OCI-LY1 (cell line): ENCODE data around the gene GC.

ENCODE experiments used
- H2AFZ ChIP-seq: fragments of 200-600 bp; sonication (generic), shearing (Covaris generic); 2 replicates; pipeline ENCODE4 v1.6.0; 2014; ENCODE audit warnings: antibody characterized with exemption, mild to moderate bottlenecking, low read length
- H3F3A ChIP-seq: fragments of 200-600 bp; sonication (generic), shearing (Covaris generic); 2 replicates; pipeline ENCODE4 v1.6.0; 2014; ENCODE audit warnings: mild to moderate bottlenecking, antibody characterized with exemption, low read length, moderate library complexity; ENCODE audit not compliant: insufficient read depth
- H3K27ac ChIP-seq: fragments of 200-600 bp; sonication (generic); 2 replicates; pipeline ENCODE4 v1.5.1; 2014; ENCODE audit warnings: low read length, mixed run types, mild to moderate bottlenecking, low read depth; ENCODE audit not compliant: poor library complexity, severe bottlenecking
- H3K27me3 ChIP-seq: fragments of 200-600 bp; sonication (generic); 2 replicates; pipeline ENCODE4 v1.6.0; 2014; ENCODE audit warnings: antibody characterized with exemption, mild to moderate bottlenecking, low read length, moderate library complexity; ENCODE audit not compliant: insufficient read depth
- H3K36me3 ChIP-seq: fragments of 200-600 bp; sonication (generic); 2 replicates; pipeline ENCODE4 v1.6.1; 2014; ENCODE audit warnings: mild to moderate bottlenecking, antibody characterized with exemption, low read length, moderate library complexity, mixed read lengths; ENCODE audit not compliant: insufficient read depth
- H3K4me1 ChIP-seq: fragments of 200-600 bp; sonication (generic); 2 replicates; pipeline ENCODE4 v1.5.1; 2014; ENCODE audit warnings: mild to moderate bottlenecking, low read length, moderate library complexity; ENCODE audit not compliant: insufficient read depth, severe bottlenecking
- H3K4me2 ChIP-seq: fragments of 200-600 bp; sonication (generic), shearing (Covaris generic); 2 replicates; pipeline ENCODE4 v1.6.1; 2014; ENCODE audit warnings: low read length
- H3K4me3 ChIP-seq: fragments of 200-600 bp; sonication (generic); 2 replicates; pipeline ENCODE4 v1.5.1; 2014; ENCODE audit warnings: low read length, low read depth, mild to moderate bottlenecking, mixed read lengths; ENCODE audit not compliant: poor library complexity, severe bottlenecking
- H3K79me2 ChIP-seq: fragments of 200-600 bp; shearing (Covaris generic); 2 replicates; pipeline ENCODE4 v1.6.1; 2016; ENCODE audit warnings: mixed run types, low read length, mixed read lengths; ENCODE audit not compliant: insufficient read depth
- H3K9ac ChIP-seq: fragments of 200-600 bp; sonication (generic), shearing (Covaris generic); 2 replicates; pipeline ENCODE4 v1.6.1; 2014; ENCODE audit warnings: mild to moderate bottlenecking, low read length, mixed read lengths
- H3K9me2 ChIP-seq: fragments of 200-600 bp; sonication (generic), shearing (Covaris generic); 2 replicates; pipeline ENCODE4 v1.6.1; 2014; ENCODE audit warnings: low read depth, mild to moderate bottlenecking, low read length, mixed read lengths
- H3K9me3 ChIP-seq: fragments of 200-600 bp; shearing (Covaris generic); 2 replicates; pipeline ENCODE4 v1.6.1; 2014; ENCODE audit warnings: low read length, mixed read lengths
- H4K20me1 ChIP-seq: fragments of 200-600 bp; sonication (generic), shearing (Covaris generic); 2 replicates; pipeline ENCODE4 v1.6.0; 2016; ENCODE audit warnings: mild to moderate bottlenecking, low read length; ENCODE audit not compliant: insufficient read depth
- EZH2 ChIP-seq: fragments of 200-600 bp; sonication (generic), shearing (Covaris generic); IDR thresholded peaks from 2 replicates; pipeline ENCODE4 v1.8.0; 2017; ENCODE audit warnings: borderline replicate concordance, mixed run types, mild to moderate bottlenecking, antibody characterized with exemption, low read length, moderate library complexity, mixed read lengths
- TF ChIP-seq, protein P1 (sequence below): fragments of 200-600 bp; sonication (generic), shearing (Covaris generic); IDR thresholded peaks from 2 replicates; pipeline ENCODE4 v1.5.1; 2017; ENCODE audit warnings: mild to moderate bottlenecking, antibody characterized with exemption, low read length, moderate library complexity, mixed read lengths

GC gene

DNA sequence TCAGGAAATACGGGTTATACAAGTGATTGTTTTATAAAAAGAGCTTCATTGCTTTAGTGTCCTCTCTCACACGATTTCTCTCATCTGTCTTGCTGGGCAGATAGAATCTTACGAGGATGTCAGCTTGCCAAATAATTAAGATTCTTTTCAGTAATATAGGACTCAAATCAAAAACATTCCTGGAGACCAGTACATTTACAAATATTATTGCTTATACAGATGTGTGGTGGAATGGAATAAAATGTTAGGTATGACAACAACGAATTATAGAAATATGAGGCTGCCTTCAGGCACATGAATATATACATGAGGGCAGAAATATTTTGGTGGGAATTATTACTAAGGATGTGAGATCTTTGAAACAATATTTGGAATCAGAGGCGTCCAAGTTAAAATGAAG lies 88.9 kb downstream of the GC start:
- H3K36me3 ChIP-seq, result no peaks in the 10 kb centered on the region
- no peaks in the 10 kb centered on the region for H3F3A ChIP-seq
- H2AFZ ChIP-seq, result no peak overlapping the region
- H3K4me2 ChIP-seq, result no peak overlapping the region
- H3K9me3 ChIP-seq, result no peaks in the 10 kb centered on the region
- H4K20me1 ChIP-seq, result no peaks in the 10 kb centered on the region
- no peaks in the 10 kb centered on the region for H3K9me2 ChIP-seq
- no peaks in the 10 kb centered on the region for H3K79me2 ChIP-seq
- H3K27ac ChIP-seq, result no peak overlapping the region
- H3K27me3 ChIP-seq, result no peaks in the 10 kb centered on the region
- H3K9ac ChIP-seq, result no peak overlapping the region
- no peaks in the 10 kb centered on the region for H3K4me1 ChIP-seq
- H3K4me3 ChIP-seq, result no peak overlapping the region
- TF ChIP-seq, protein P1, sequence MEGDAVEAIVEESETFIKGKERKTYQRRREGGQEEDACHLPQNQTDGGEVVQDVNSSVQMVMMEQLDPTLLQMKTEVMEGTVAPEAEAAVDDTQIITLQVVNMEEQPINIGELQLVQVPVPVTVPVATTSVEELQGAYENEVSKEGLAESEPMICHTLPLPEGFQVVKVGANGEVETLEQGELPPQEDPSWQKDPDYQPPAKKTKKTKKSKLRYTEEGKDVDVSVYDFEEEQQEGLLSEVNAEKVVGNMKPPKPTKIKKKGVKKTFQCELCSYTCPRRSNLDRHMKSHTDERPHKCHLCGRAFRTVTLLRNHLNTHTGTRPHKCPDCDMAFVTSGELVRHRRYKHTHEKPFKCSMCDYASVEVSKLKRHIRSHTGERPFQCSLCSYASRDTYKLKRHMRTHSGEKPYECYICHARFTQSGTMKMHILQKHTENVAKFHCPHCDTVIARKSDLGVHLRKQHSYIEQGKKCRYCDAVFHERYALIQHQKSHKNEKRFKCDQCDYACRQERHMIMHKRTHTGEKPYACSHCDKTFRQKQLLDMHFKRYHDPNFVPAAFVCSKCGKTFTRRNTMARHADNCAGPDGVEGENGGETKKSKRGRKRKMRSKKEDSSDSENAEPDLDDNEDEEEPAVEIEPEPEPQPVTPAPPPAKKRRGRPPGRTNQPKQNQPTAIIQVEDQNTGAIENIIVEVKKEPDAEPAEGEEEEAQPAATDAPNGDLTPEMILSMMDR, result no peak
- TF ChIP-seq EZH2, result no peak

- Histone ChIP-seq H3K9ac (no peak overlapping the region), H3K27me3 (no peaks in the 10 kb centered on the region), H3K9me3 (no peaks in the 10 kb centered on the region), H3K4me3 (no peak overlapping the region), H3K27ac (no peak overlapping the region), H3K36me3 (no peaks in the 10 kb centered on the region), H3K79me2 (no peaks in the 10 kb centered on the region), H3K9me2 (no peaks in the 10 kb centered on the region), H3K4me1 (no peaks in the 10 kb centered on the region), H2AFZ (no peak overlapping the region), H3K4me2 (no peak overlapping the region), H4K20me1 (no peaks in the 10 kb centered on the region), H3F3A (no peaks in the 10 kb centered on the region)
- TF ChIP-seq, protein P1, result no peak
Measured at GRCh38 chr4:71692963-71693362, 90.9 kb downstream of the GC start.

GRCh38 chr4:71692198-71692597 lies 91.7 kb downstream of the GC start:
- TF ChIP-seq, protein P1, result no peak
- TF ChIP-seq EZH2, result no peak
- H3K4me3 ChIP-seq, result no peak overlapping the region
- no peak overlapping the region for H3K27ac ChIP-seq
- no peaks in the 10 kb centered on the region for H3K9me3 ChIP-seq
- no peaks in the 10 kb centered on the region for H3K4me1 ChIP-seq
- no peak overlapping the region for H3K4me2 ChIP-seq
- H3K27me3 ChIP-seq, result no peaks in the 10 kb centered on the region
- H2AFZ ChIP-seq, result no peak overlapping the region
- H3K36me3 ChIP-seq, result no peaks in the 10 kb centered on the region
- no peak overlapping the region for H3K9ac ChIP-seq
- no peaks in the 10 kb centered on the region for H3F3A ChIP-seq
- H3K9me2 ChIP-seq, result no peaks in the 10 kb centered on the region
- H4K20me1 ChIP-seq, result no peaks in the 10 kb centered on the region
- no peaks in the 10 kb centered on the region for H3K79me2 ChIP-seq
